ENCODE measurements around the gene ZFHX3. TPM values are rescaled to one million over a fixed set of nuclear protein-coding genes. Genes with fewer than 3 reads are reported as not detected.

The ZFHX3 gene
- total and polyA plus RNA-seq, 9 of the 15 experiments (the other 6 are each of a cell fraction or from before 2014, with no cell fraction given): 0.01 to 0.23 (median 0.06) TPM; not detected in 4

DNA sequence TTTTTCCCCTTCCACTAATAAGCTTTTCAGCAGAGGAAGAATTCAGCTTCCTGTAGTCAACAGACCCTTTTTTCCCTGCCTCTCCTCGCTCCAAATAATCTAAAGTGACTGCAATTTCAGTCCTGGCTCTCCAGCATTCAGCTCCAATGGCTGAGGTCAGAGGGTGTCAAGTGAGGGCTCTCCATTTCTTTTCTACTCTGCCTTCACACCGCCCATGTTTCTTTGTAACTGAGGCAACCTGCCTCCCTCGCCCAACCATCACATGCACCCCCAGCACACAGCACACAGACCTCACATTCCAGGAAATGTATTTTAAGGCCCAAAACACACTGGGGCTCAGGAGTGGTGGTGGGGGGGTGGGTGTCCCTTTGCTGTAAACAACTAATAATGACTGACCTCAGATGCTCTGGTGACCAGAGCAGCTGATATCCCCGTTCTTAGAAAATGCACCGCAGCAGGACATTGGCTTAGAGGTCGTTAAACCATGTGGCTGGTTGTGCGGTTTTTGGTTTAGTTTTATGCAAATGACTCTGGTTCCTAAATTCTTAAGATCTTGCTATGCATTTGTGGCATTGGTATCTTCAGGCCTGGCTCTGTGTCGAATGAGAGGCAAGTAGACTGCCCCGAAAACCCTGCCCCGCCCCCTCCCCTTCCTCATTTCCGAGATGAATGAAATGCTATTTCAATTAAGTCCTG lies 203.6 kb downstream of the ZFHX3 start:
- no peak overlapping the region for H3K9ac ChIP-seq (ENCODE audit: insufficient read depth in 1 of 2, low read depth in 2 of 2, low read length in 2 of 2)
- no peak overlapping the region for H3K4me2 ChIP-seq (ENCODE audit: insufficient read depth, low read length)
- 2% methylated on average over 11 of the region's 11 CpGs for WGBS (ENCODE audit: insufficient coverage, low coverage, missing lambda C conversion rate)
- no peaks in the 10 kb centered on the region for H3K9me1 ChIP-seq (ENCODE audit: control insufficient read depth, insufficient read depth, low read length)
- no peaks in the 10 kb centered on the region for H3K9me3 ChIP-seq (replicated peaks; ENCODE audit: control insufficient read depth, insufficient read depth, low read depth, low read length)
- intact Hi-C loops (cut with micrococcal nuclease) (no loop called here), in situ Hi-C loops (cut with MboI) (no loop called here)
- no peak overlapping the region for H3K4me3 ChIP-seq
- no peak overlapping the region for H2AFZ ChIP-seq (ENCODE audit: low read depth, low read length)
- H3K27me3 ChIP-seq (ENCODE audit: control insufficient read depth in 2 of 2, insufficient read depth in 2 of 2, low read length in 2 of 2): peaks cover 16 to 54% of the 10 kb centered on the region in 2 experiments
- peaks cover 0 to 5% of the 10 kb centered on the region in 2 experiments; a peak in 1 of 5 replicates for H3K4me1 ChIP-seq (replicated peaks in 1 of 2; ENCODE audit: control insufficient read depth in 2 of 2, insufficient read depth in 2 of 2, low read length in 2 of 2)
- FAIRE-seq (no peak), DNase-seq (ENCODE audit: extremely low read depth in 1 of 4, low spot score in 3 of 4) (no peak), ATAC-seq (no peak)
- no peak overlapping the region for H3K27ac ChIP-seq (ENCODE audit: extremely low read depth, low read depth, low read length)
- no peaks in the 10 kb centered on the region for H4K20me1 ChIP-seq (replicated peaks; ENCODE audit: control insufficient read depth, insufficient read depth, low read length)
- POLR2A ChIA-PET: interaction anchor here (0.9 kb wide), 1 partner anchor 15 kb away, joined by 3 read pairs; no protein-coding TSS in a partner anchor
- no TSS peak for BruUV-seq (replicated peaks)
- TF ChIP-seq ZNF445 (CRISPR knock-in tag; IDR thresholded peaks at IDR 0.05; ENCODE audit: low read depth) (no peak), SNIP1 (IDR thresholded peaks at IDR 0.05; ENCODE audit: low read depth) (no peak), ATF7 (IDR thresholded peaks at IDR 0.05) (no peak), PRMT5 (CRISPR knock-in tag; IDR thresholded peaks at IDR 0.05) (no peak), ZNF717 (CRISPR knock-in tag; IDR thresholded peaks at IDR 0.05) (no peak)
- TF ChIP-seq, protein P1, sequence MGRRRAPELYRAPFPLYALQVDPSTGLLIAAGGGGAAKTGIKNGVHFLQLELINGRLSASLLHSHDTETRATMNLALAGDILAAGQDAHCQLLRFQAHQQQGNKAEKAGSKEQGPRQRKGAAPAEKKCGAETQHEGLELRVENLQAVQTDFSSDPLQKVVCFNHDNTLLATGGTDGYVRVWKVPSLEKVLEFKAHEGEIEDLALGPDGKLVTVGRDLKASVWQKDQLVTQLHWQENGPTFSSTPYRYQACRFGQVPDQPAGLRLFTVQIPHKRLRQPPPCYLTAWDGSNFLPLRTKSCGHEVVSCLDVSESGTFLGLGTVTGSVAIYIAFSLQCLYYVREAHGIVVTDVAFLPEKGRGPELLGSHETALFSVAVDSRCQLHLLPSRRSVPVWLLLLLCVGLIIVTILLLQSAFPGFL (CRISPR knock-in tag; IDR thresholded peaks at IDR 0.05): no peak
- TF ChIP-seq, protein P2, sequence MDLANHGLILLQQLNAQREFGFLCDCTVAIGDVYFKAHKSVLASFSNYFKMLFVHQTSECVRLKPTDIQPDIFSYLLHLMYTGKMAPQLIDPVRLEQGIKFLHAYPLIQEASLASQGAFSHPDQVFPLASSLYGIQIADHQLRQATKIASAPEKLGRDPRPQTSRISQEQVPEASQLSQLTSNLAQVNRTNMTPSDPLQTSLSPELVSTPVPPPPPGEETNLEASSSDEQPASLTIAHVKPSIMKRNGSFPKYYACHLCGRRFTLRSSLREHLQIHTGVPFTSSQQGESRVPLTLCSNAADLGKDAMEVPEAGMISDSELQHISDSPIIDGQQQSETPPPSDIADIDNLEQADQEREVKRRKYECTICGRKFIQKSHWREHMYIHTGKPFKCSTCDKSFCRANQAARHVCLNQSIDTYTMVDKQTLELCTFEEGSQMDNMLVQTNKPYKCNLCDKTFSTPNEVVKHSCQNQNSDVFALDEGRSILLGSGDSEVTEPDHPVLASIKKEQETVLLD (IDR thresholded peaks at IDR 0.05): no peak
- no peaks in the 10 kb centered on the region for H3K36me3 ChIP-seq (ENCODE audit: control insufficient read depth, insufficient read depth, low read length)
- CTCF ChIA-PET (ENCODE audit: low intra/inter-chr PET ratio): no interaction called here
- H3K79me2 ChIP-seq (ENCODE audit: control insufficient read depth, insufficient read depth, low read length): no peaks in the 10 kb centered on the region

Measured in K562 (cell line).